IPS-20b (cell line): Measurements from ENCODE around the gene IL7R.
"Not testable (repeated sequence)": the region's sequence is repeated elsewhere in the genome, so short reads cannot be mapped to it uniquely, and the experiment has no call there.

Source experiments
- H3K27ac ChIP-seq: one replicate; pipeline ENCODE4 v1.5.1; 2013; ENCODE audit warnings: low read length
- H3K27me3 ChIP-seq: 2 replicates; pipeline ENCODE4 v1.6.1; 2013; ENCODE audit warnings: mild to moderate bottlenecking, low read length, inconsistent platforms; ENCODE audit not compliant: insufficient read depth
- H3K36me3 ChIP-seq: 2 replicates; pipeline ENCODE4 v1.6.1; 2013; ENCODE audit warnings: low read depth, mild to moderate bottlenecking, inconsistent platforms, low read length, moderate library complexity; ENCODE audit not compliant: insufficient read depth
- H3K4me1 ChIP-seq: 2 replicates; pipeline ENCODE4 v1.6.1; 2013; ENCODE audit warnings: mild to moderate bottlenecking, control low read depth, inconsistent platforms, low read length, moderate library complexity; ENCODE audit not compliant: insufficient read depth
- H3K4me3 ChIP-seq: 2 replicates; pipeline ENCODE4 v1.5.1; 2013; ENCODE audit warnings: mild to moderate bottlenecking, low read length, inconsistent platforms
- H3K9ac ChIP-seq: 2 replicates; pipeline ENCODE4 v1.6.1; 2013; ENCODE audit warnings: low read depth, mild to moderate bottlenecking, inconsistent platforms, low read length, moderate library complexity
- H3K9me3 ChIP-seq: 2 replicates; pipeline ENCODE4 v1.6.1; 2013; ENCODE audit warnings: mild to moderate bottlenecking, low read depth, low read length, inconsistent platforms; ENCODE audit not compliant: insufficient read depth

Gene IL7R

DNA sequence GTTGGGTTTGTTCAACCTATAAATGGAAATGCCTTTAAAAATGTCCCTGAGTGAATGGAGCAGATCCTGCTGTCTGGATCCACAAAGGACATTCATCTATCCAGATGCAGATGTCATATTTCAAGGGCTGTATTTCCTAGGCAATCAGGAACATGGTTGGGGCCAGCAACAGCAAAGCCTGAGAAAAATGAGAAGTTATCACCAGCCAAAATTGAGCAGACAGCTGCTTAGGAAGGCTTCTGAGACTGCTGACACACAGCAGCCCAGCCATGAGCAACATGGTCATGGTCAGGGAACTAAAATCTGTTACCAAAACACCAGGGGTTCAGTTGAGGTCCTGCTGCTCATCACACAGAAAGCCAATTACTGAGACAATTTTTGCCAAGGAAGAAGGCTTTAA, 9.2 kb upstream of the IL7R start:
- Histone ChIP-seq H3K36me3 (no peaks in the 10 kb centered on the region), H3K4me1 (no peaks in the 10 kb centered on the region), H3K9me3 (peaks cover 55% of the 10 kb centered on the region)

DNA sequence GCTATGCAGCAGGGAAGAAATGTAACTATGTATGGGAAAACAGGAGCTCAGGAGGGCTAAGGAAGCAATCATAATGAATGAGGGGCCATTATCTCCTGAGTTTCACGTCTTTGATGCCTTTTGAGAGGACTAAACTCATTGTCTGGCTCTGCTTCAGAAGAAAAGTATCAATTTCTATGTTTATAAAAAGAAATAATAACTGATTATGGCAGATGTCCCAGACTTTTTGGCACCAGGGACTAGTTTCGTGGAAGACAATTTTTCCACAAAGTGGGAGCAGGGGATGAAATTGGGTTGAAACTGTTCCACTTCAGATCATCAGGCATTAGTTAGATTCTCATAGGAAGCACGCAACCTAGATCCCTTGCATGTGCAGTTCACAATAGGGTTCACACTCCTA, 8.7 kb upstream of the IL7R start:
- Histone ChIP-seq H3K9ac (no peak overlapping the region), H3K4me3 (no peak overlapping the region), H3K4me1 (no peaks in the 10 kb centered on the region), H3K36me3 (no peaks in the 10 kb centered on the region), H3K27me3 (no peaks in the 10 kb centered on the region), H3K9me3 (peaks cover 50% of the 10 kb centered on the region), H3K27ac (no peak overlapping the region)

More for the DNA sequence above, 9.2 kb upstream of the IL7R start:
- no peak overlapping the region for H3K4me3 ChIP-seq
- no peak overlapping the region for H3K9ac ChIP-seq
- H3K27ac ChIP-seq, result no peak overlapping the region
- H3K27me3 ChIP-seq, result no peaks in the 10 kb centered on the region

DNA sequence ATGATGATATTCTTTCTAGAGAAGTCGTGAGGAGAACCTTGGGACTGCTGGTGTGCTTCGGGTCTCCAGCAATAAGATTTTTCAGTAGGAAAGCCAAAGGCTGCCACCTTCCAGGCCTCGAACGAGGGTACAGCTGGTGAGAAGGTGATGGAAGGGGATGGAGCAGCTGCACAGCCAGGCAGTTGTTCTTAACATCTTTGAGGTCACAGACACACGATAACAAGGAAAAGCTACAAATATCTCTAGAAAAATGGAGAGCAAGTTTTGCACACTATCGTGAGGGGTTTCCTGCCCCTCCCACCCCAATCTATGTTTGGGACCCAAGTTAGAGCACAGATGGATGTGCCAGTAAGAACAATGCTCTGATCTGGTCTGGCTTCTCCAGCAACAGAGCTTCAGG, 6.8 kb upstream of the IL7R start:
- H3K36me3 ChIP-seq, result no peaks in the 10 kb centered on the region
- H3K9ac ChIP-seq, result no peak overlapping the region
- H3K27ac ChIP-seq, result no peak overlapping the region
- H3K9me3 ChIP-seq, result peaks cover 32% of the 10 kb centered on the region
- no peak overlapping the region for H3K4me3 ChIP-seq
- H3K27me3 ChIP-seq, result no peaks in the 10 kb centered on the region
- H3K4me1 ChIP-seq, result no peaks in the 10 kb centered on the region

DNA sequence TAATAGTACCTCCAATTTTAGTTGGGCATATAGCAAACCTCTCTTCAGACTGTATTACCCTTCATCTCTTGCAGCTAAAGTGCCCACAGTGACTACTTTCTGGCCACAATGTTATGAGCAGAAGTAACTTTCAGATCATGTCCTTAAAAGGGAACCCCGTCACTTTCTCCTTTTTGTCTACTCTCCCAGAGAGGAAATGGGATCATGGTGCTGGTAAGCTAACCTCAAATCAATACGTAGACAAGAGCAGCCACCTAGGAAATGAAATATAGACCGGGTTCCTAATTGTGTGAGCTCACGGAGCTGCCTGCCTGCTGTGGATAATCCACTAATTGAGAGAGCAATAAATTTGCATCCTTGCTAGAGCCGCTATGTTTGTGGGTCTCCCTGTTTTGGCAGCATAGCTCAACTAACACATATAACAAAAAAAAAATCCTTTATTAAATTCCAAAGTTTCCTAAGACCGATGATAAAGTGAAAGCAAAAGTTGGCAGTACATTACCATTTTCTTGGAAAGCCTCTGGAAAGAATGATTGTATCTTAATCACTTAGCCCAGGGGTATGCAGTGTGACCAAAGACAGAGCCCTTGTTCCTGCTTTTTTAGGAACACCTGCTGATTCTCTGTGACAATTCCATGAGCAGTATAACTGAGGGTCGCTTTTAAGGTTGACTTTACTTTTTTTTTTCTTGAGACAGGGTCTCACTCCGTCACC, 5.6 kb upstream of the IL7R start:
- H3K36me3 ChIP-seq, result no peaks in the 10 kb centered on the region
- no peak overlapping the region for H3K9ac ChIP-seq
- no peaks in the 10 kb centered on the region for H3K4me1 ChIP-seq
- H3K4me3 ChIP-seq, result no peak overlapping the region
- H3K27ac ChIP-seq, result no peak overlapping the region
- H3K27me3 ChIP-seq, result no peaks in the 10 kb centered on the region
- H3K9me3 ChIP-seq, result peaks cover 20% of the 10 kb centered on the region

DNA sequence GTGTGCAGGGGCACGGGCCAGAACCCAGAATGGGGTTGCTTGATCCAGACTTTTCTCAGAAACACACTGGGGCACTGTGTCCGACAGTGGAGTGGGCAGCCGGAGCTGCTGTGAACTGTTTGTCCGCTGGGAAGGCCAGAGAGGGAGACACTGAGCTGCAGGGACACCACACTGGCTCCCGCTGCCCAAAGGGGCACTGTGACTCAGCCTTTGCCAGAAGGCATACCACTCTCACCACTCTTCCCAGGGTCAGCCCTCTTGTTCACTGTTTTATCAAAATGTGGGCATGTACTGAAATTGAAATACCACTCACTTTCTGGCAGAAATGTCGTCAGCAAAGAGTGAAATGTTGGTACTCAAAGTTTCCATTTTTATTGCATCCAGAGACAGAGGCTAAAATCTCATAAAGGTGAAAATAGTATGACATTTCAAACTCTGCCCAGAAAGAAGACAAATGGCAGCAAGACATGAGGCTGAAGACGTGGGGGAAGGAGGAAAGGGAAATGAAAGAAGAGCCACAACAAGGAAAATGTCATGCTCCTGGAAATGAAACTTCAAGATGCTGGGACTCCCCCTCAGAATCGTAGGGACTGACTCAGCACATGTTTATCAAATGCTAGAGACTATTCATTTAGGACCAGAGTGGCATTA, 4.5 kb upstream of the IL7R start:
- no peak overlapping the region for H3K9ac ChIP-seq
- H3K4me3 ChIP-seq, result no peak overlapping the region
- H3K4me1 ChIP-seq, result no peaks in the 10 kb centered on the region
- no peaks in the 10 kb centered on the region for H3K27me3 ChIP-seq
- no peaks in the 10 kb centered on the region for H3K36me3 ChIP-seq
- peaks cover 9% of the 10 kb centered on the region; the same call in 1 of the 2 replicates for H3K9me3 ChIP-seq
- H3K27ac ChIP-seq, result no peak overlapping the region

DNA sequence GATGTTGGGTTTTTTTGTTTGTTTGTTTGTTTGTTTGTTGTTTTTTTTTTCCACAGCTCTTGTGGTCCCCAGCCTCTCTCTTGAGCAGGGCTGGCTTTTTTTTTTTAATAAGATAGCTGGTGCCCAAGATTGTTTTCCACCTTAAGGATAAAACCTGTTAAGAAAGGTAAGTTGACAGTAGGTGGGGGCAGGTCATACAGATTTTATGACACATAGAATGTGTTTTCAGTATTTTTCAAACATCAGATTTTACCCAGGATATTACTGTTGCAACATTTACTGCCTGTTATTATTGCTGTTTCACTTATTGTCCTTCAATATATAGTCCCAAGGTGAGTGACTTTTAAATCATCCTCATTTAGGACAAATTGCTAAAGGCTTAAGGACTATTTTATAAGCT, 3.9 kb upstream of the IL7R start:
- Histone ChIP-seq H3K9me3 (peaks cover 4% of the 10 kb centered on the region; the same call in 1 of the 2 replicates), H3K4me1 (no peaks in the 10 kb centered on the region), H3K9ac (no peak overlapping the region), H3K36me3 (no peaks in the 10 kb centered on the region), H3K4me3 (no peak overlapping the region), H3K27ac (no peak overlapping the region), H3K27me3 (no peaks in the 10 kb centered on the region)

DNA sequence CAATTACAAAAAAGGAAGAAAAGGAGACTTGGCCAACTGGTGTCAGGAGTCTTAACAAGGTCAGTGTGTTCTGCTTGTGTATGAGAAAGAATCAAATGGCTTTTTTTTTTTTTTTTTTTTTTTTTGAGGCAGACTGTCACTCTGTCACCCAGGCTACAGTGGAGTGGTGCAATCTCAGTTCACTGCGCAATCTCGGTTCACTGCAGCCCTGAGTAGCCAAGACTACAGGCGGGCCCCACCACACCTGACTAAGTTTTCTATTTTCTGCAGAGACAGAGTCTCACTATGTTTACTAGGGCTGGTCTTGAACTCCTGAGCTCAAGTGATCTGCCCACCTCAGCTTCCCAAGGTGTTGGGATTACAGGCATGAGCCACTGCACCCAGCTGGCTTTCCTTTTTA, 3.1 kb upstream of the IL7R start:
- no peaks in the 10 kb centered on the region for H3K27me3 ChIP-seq
- peaks cover under 1% of the 10 kb centered on the region; the same call in 1 of the 2 replicates for H3K4me1 ChIP-seq
- H3K36me3 ChIP-seq, result no peaks in the 10 kb centered on the region
- no peak overlapping the region for H3K27ac ChIP-seq
- no peak overlapping the region for H3K9ac ChIP-seq
- H3K4me3 ChIP-seq, result no peak overlapping the region
- H3K9me3 ChIP-seq, result no peaks in the 10 kb centered on the region

DNA sequence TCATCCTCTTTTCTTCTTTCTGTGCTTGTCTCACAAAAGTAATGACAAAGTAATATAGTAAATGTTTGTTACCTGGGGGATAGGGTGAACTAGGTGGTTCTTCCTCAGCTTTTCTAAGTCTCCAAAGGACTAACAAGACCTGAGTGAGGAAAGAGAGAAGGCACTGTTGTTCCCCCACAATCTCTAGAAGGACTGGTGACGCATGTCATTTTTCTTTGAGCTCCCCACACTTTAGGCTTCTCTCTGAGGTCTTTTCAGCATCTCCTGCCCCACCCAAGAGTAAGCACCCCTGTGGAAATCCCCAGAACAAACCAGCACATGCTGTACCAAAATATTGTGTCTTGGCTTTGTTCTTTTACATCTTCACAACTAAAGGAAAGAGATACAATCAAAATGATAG, 2.4 kb upstream of the IL7R start:
- Histone ChIP-seq H3K4me3 (no peak overlapping the region), H3K36me3 (no peaks in the 10 kb centered on the region), H3K9ac (no peak overlapping the region), H3K9me3 (no peaks in the 10 kb centered on the region), H3K4me1 (peaks cover 6% of the 10 kb centered on the region), H3K27ac (no peak overlapping the region), H3K27me3 (no peaks in the 10 kb centered on the region)

DNA sequence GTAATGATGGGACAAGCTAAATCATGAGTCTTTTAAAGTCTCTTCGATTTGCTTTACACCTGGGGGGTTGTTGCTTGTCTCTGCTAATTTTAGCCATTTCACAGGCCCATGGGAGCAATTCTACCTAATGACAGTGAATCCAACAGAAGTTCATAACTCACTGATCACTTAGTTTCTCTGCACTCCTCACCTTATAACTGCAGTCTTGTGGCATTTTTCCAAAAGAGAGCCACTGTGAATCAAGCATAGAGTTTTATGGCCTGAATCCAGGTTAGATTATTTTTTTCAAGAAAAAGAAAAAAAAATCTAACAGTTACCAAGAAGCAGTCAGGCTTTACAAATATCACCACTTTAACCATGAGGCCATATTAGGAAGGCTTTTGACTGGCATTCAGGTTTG, 1.5 kb upstream of the IL7R start:
- Histone ChIP-seq H3K27ac (no peak overlapping the region), H3K36me3 (no peaks in the 10 kb centered on the region), H3K4me1 (peaks cover 16% of the 10 kb centered on the region), H3K27me3 (no peaks in the 10 kb centered on the region), H3K9me3 (no peaks in the 10 kb centered on the region), H3K9ac (no peak overlapping the region), H3K4me3 (no peak overlapping the region)

DNA sequence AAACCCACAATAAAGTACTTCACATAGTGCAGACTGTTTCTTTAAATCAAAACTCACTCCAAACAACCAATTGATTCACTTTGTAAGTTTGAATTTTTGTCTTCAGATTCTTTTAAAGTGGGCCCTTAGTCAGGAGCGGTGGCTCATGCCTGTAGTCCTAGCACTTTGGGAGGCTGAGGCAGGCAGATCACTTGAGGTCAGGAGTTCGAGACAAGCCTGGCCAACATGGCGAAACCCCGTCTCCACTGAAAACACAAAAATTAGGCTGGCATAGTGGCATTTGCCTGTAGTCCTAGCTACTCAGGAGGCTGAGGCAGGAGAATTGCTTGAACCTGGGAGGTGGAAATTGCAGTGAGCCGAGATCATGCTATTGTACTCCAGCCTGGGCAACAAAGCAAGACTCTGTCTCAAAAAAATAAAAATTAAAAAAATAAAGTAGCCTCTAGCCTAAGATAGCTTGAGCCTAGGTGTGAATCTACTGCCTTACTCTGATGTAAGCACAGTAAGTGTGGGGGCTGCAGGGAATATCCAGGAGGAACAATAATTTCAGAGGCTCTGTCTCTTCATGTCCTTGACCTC, 416 bp upstream of the IL7R start:
- not testable (repeated sequence) for H3K27me3 ChIP-seq, H3K4me3 ChIP-seq, H3K9me3 ChIP-seq, H3K27ac ChIP-seq, H3K36me3 ChIP-seq, H3K9ac ChIP-seq
- H3K4me1 ChIP-seq, result peaks cover 26% of the 10 kb centered on the region

DNA sequence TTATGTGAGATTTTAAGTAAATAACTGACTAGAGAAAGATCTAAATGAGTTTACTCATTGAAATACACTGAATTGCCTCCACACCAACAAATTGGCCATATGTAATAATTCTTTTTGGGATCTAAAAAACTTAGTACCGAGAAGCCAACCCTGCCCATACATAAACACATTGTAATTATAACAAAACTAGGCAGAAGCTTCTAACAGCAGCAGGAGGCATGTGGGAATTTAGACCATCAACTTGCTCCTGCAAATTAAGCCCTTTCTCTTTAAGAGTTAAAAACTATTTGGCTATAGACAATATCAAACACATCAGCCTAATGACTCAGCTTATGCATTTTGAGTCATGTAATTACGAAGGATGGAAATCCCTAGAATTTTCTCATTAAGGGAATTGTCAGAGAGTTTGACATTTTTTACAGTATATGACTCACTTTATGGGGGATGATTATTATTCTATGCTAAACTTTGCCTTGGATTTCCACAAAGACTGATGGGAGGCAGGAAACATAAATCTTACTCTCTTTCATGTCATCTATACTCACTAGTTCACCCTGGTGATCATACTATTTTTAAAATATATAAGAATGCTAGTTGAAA, 1.0 kb downstream of the IL7R start:
- peaks cover 28% of the 10 kb centered on the region for H3K4me1 ChIP-seq
- H3K36me3 ChIP-seq, result no peaks in the 10 kb centered on the region
- no peak overlapping the region for H3K4me3 ChIP-seq
- no peaks in the 10 kb centered on the region for H3K27me3 ChIP-seq
- H3K9ac ChIP-seq, result no peak overlapping the region
- no peaks in the 10 kb centered on the region for H3K9me3 ChIP-seq
- H3K27ac ChIP-seq, result no peak overlapping the region
